Umbilical cord (tissue), 2 donors: ENCODE data around the gene POP5. TPM values are rescaled to one million over a fixed set of nuclear protein-coding genes. Genes with fewer than 3 reads are reported as not detected.
"Not testable (repeated sequence)": the region's sequence is repeated elsewhere in the genome, so short reads cannot be mapped to it uniquely, and the experiment has no call there.

Source experiments
- DNase-seq: peaks from one replicate; pipeline ENCODE4 v3.0.0-alpha.2; 2015; ENCODE audit warnings: low spot score
- total RNA-seq: library from RNA; depleted of rRNA; stranded (reverse); fragments of >200 nt; gene quantifications from one replicate; pipeline ENCODE4 v1.2.3, GENCODE V29; 2014; ENCODE audit warnings: low replicate concordance; ENCODE audit not compliant: insufficient read depth

POP5 gene
- total RNA-seq, result 11.3 TPM

GRCh38 chr12:120580787-120581723 is at the start of gene POP5:
POP5 (minus strand) TSS chr12:120581402; CDS start chr12:120581362, 40 bp downstream.
- peak; percentile 99 for DNase-seq

- no peak for DNase-seq
Measured at GRCh38 chr12:120630104-120630892, 49.1 kb upstream of the POP5 start.

GRCh38 chr12:120628919-120629318 is 47.7 kb upstream of the POP5 start:
- DNase-seq, result no peak

- no peak for DNase-seq
Measured at GRCh38 chr12:120625557-120626419, 44.6 kb upstream of the POP5 start.

GRCh38 chr12:120620624-120621023 is 39.4 kb upstream of the POP5 start:
- no peak for DNase-seq

GRCh38 chr12:120618954-120619615 is 37.9 kb upstream of the POP5 start:
- no peak for DNase-seq

GRCh38 chr12:120617767-120618166 is 36.6 kb upstream of the POP5 start:
- not testable (repeated sequence) for DNase-seq

GRCh38 chr12:120617193-120617592 is 36.0 kb upstream of the POP5 start:
- DNase-seq, result not testable (repeated sequence)

- no peak for DNase-seq
Measured at GRCh38 chr12:120614848-120615247, 33.6 kb upstream of the POP5 start.

GRCh38 chr12:120611534-120611933 is 30.3 kb upstream of the POP5 start:
- DNase-seq, result not testable (repeated sequence)

GRCh38 chr12:120610560-120610959 is 29.4 kb upstream of the POP5 start:
- no peak for DNase-seq

- not testable (repeated sequence) for DNase-seq
Measured at GRCh38 chr12:120602416-120602815, 21.2 kb upstream of the POP5 start.

- DNase-seq, result no peak
Measured at GRCh38 chr12:120599672-120600552, 18.7 kb upstream of the POP5 start.

GRCh38 chr12:120598674-120599463 is 17.7 kb upstream of the POP5 start:
- DNase-seq, result no peak

GRCh38 chr12:120597861-120598260 is 16.7 kb upstream of the POP5 start:
- no peak for DNase-seq

GRCh38 chr12:120596901-120597300 is 15.7 kb upstream of the POP5 start:
- DNase-seq, result no peak

GRCh38 chr12:120592121-120593049 is 11.2 kb upstream of the POP5 start:
- DNase-seq, result no peak
